NAMALWA (cell line): ENCODE results near the gene FZD1.
"Not testable (repeated sequence)": the region's sequence is repeated elsewhere in the genome, so short reads cannot be mapped to it uniquely, and the experiment has no call there.

Experiments used
- DNase-seq: peaks from one replicate; pipeline ENCODE4 v3.0.0-alpha.2; 2015; ENCODE audit warnings: low spot score

Gene FZD1

GRCh38 chr7:91297939-91298338 lies 33.7 kb downstream of the FZD1 start:
- no peak for DNase-seq

GRCh38 chr7:91299952-91300775 lies 35.9 kb downstream of the FZD1 start:
- no peak for DNase-seq

- no peak for DNase-seq
Observed at GRCh38 chr7:91302794-91303193, 38.6 kb downstream of the FZD1 start.

- DNase-seq: no peak
Observed at GRCh38 chr7:91306266-91306665, 42.0 kb downstream of the FZD1 start.

GRCh38 chr7:91307467-91307866 lies 43.2 kb downstream of the FZD1 start:
- DNase-seq: no peak

- DNase-seq: not testable (repeated sequence)
Observed at GRCh38 chr7:91308191-91308590, 44.0 kb downstream of the FZD1 start.

GRCh38 chr7:91310830-91311460 lies 46.7 kb downstream of the FZD1 start:
- no peak for DNase-seq

GRCh38 chr7:91311839-91312238 lies 47.6 kb downstream of the FZD1 start:
- no peak for DNase-seq

- DNase-seq: no peak
Observed at GRCh38 chr7:91313113-91313512, 48.9 kb downstream of the FZD1 start.

- no peak for DNase-seq
Observed at GRCh38 chr7:91314591-91315323, 50.5 kb downstream of the FZD1 start.

GRCh38 chr7:91316426-91316825 lies 52.2 kb downstream of the FZD1 start:
- no peak for DNase-seq

- DNase-seq: no peak
Observed at GRCh38 chr7:91319351-91319750, 55.1 kb downstream of the FZD1 start.

- DNase-seq: no peak
Observed at GRCh38 chr7:91320366-91321078, 56.3 kb downstream of the FZD1 start.
